ENCODE results near the gene KCTD2.
A peak's percentile ranks its signal among the peaks of the same experiment; 100 is the strongest.

KCTD2 gene

DNA sequence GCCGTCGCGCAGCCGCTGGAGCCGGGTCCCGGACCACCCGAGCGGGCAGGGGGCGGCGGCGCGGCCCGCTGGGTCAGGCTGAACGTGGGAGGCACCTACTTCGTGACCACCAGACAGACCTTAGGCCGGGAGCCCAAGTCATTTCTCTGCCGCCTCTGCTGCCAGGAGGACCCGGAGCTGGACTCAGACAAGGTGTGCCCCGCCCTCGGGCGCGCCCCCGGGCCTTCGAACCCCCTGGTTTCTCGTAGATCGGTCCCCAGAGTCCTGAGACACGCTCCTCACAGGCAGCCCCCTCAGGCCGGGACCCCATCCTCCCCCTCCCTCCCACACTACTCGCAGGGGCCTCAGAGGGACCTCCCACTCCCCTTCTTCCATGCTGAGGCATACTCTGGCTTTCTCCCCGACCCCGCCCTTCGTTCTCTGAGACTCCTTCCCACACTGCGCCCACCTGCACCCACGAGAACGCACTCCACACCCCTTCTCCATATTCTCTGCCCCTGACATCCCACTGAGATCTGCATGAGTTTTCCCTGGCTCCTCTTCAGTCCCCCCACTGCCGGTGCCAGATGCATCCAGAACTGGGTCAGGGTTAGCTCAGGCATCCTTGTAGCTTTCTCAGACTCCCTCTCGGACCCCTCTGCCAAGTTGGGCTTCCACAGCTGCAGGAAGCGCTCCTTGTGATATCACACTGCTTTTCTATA, 523 bp downstream of the KCTD2 start:
- H3K9me2 ChIP-seq (replicated peaks; ENCODE audit: low read depth, low read length): no peaks in the 10 kb centered on the region
- peaks cover 38% of the 10 kb centered on the region for H3K79me2 ChIP-seq (ENCODE audit: insufficient read depth, low read length)
- peaks cover 23% of the 10 kb centered on the region for H3K4me1 ChIP-seq (ENCODE audit: insufficient read depth, low read length, poor library complexity, severe bottlenecking)
- H3K9ac ChIP-seq (ENCODE audit: low read depth, low read length, poor library complexity, severe bottlenecking): peak overlapping the region; percentile 87
- no peaks in the 10 kb centered on the region for H3K9me3 ChIP-seq (ENCODE audit: insufficient read depth, low read depth, low read length)
- peak overlapping the region; percentile 88 for H3K4me3 ChIP-seq (ENCODE audit: low read length, poor library complexity, severe bottlenecking)
- no peaks in the 10 kb centered on the region for H3K27me3 ChIP-seq (ENCODE audit: insufficient read depth, low read length, poor library complexity, severe bottlenecking)
- no peak for TF ChIP-seq EZH2phosphoT487 (IDR thresholded peaks at IDR 0.05; ENCODE audit: borderline replicate concordance)
- no peak for TF ChIP-seq CTCF (conservative IDR thresholded peaks at IDR 0.05; ENCODE audit: low read length)
- 0 out of 2 replicates have a peak, but pooled peaks cover 5% of the 10 kb centered on the region for H3K36me3 ChIP-seq (ENCODE audit: insufficient read depth, low read length)
- peak overlapping the region; percentile 96 for H3K4me2 ChIP-seq (ENCODE audit: low read depth, low read length, poor library complexity, severe bottlenecking)
- H2AFZ ChIP-seq (ENCODE audit: low read length): peak overlapping the region; percentile 9; the same call in 1 of the 2 replicates
- peaks cover 3% of the 10 kb centered on the region for H4K20me1 ChIP-seq (ENCODE audit: insufficient read depth, low read length, poor library complexity, severe bottlenecking)
- H3F3A ChIP-seq (ENCODE audit: low read depth): no peaks in the 10 kb centered on the region

DNA sequence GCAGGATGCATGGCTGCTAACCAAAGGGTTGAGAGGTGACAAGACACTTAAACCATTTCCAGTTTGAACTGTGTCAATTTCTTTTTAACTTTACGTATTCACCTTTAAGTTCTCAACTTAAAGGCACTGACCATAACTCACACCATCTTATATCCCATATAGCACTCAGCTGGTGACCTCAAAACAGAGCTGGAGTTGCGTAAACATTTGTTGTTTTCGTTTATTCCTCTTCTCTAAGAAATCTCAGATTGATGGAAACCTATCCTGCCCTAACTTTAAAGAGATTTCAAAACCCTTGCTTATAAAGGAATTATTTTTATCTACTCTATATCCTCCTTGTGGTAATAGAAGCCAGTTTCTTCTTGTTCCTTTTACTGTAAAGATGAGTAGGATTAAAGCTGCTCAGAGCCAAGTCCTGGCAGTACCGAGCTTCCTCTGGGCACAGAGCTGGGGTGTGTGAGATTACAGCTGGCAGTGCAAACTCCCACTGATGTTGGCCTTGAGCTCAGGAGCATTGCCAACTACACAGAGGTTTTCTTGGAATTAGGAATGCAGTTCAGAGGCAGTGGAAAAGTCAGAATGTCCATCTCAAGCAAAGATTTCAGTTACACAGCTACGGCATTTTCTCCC, 1.3 kb downstream of the KCTD2 start:
- peak overlapping the region; percentile 88 for H3K4me3 ChIP-seq (ENCODE audit: low read length, poor library complexity, severe bottlenecking)
- H3K9me2 ChIP-seq (replicated peaks; ENCODE audit: low read depth, low read length): no peaks in the 10 kb centered on the region
- H3K36me3 ChIP-seq (ENCODE audit: insufficient read depth, low read length): peaks cover 10% of the 10 kb centered on the region; the same call in 1 of the 2 replicates
- no peak overlapping the region for H2AFZ ChIP-seq (ENCODE audit: low read length)
- H4K20me1 ChIP-seq (ENCODE audit: insufficient read depth, low read length, poor library complexity, severe bottlenecking): peaks cover 3% of the 10 kb centered on the region
- H3K9me3 ChIP-seq (ENCODE audit: insufficient read depth, low read depth, low read length): no peaks in the 10 kb centered on the region
- peaks cover 38% of the 10 kb centered on the region for H3K79me2 ChIP-seq (ENCODE audit: insufficient read depth, low read length)
- no peaks in the 10 kb centered on the region for H3F3A ChIP-seq (ENCODE audit: low read depth)
- H3K27me3 ChIP-seq (ENCODE audit: insufficient read depth, low read length, poor library complexity, severe bottlenecking): no peaks in the 10 kb centered on the region
- H3K9ac ChIP-seq (ENCODE audit: low read depth, low read length, poor library complexity, severe bottlenecking): peak overlapping the region; percentile 87
- peak overlapping the region; percentile 96 for H3K4me2 ChIP-seq (ENCODE audit: low read depth, low read length, poor library complexity, severe bottlenecking)
- no peak for TF ChIP-seq CTCF (conservative IDR thresholded peaks at IDR 0.05; ENCODE audit: low read length)
- no peak for TF ChIP-seq EZH2phosphoT487 (IDR thresholded peaks at IDR 0.05; ENCODE audit: borderline replicate concordance)
- H3K4me1 ChIP-seq (ENCODE audit: insufficient read depth, low read length, poor library complexity, severe bottlenecking): peaks cover 23% of the 10 kb centered on the region

- peaks cover 16% of the 10 kb centered on the region; the same call in 1 of the 2 replicates for H3K36me3 ChIP-seq (ENCODE audit: insufficient read depth, low read length)
- H3K79me2 ChIP-seq (ENCODE audit: insufficient read depth, low read length): peaks cover 38% of the 10 kb centered on the region
- H3K9me3 ChIP-seq (ENCODE audit: insufficient read depth, low read depth, low read length): no peaks in the 10 kb centered on the region
- H3K27me3 ChIP-seq (ENCODE audit: insufficient read depth, low read length, poor library complexity, severe bottlenecking): no peaks in the 10 kb centered on the region
- H4K20me1 ChIP-seq (ENCODE audit: insufficient read depth, low read length, poor library complexity, severe bottlenecking): peaks cover 3% of the 10 kb centered on the region
- H2AFZ ChIP-seq (ENCODE audit: low read length): no peak overlapping the region
- H3K9ac ChIP-seq (ENCODE audit: low read depth, low read length, poor library complexity, severe bottlenecking): peak overlapping the region; percentile 87
- H3K9me2 ChIP-seq (replicated peaks; ENCODE audit: low read depth, low read length): no peaks in the 10 kb centered on the region
- peak overlapping the region; percentile 88 for H3K4me3 ChIP-seq (ENCODE audit: low read length, poor library complexity, severe bottlenecking)
- peaks cover 23% of the 10 kb centered on the region for H3K4me1 ChIP-seq (ENCODE audit: insufficient read depth, low read length, poor library complexity, severe bottlenecking)
- peak overlapping the region; percentile 96 for H3K4me2 ChIP-seq (ENCODE audit: low read depth, low read length, poor library complexity, severe bottlenecking)
- TF ChIP-seq CTCF (conservative IDR thresholded peaks at IDR 0.05; ENCODE audit: low read length) (no peak), EZH2phosphoT487 (IDR thresholded peaks at IDR 0.05; ENCODE audit: borderline replicate concordance) (no peak)
- no peaks in the 10 kb centered on the region for H3F3A ChIP-seq (ENCODE audit: low read depth)
Measured at GRCh38 chr17:75049057-75049456, 2.0 kb downstream of the KCTD2 start.

Data from Loucy (cell line).